PC-3 (cell line): ENCODE measurements around the gene HOXC13. TPM values are rescaled to one million over a fixed set of nuclear protein-coding genes. Genes with fewer than 3 reads are reported as not detected.

Source experiments
- ATAC-seq: fragments of 200-7000 bp; cut with Tn5 transposase; 2 replicates; pipeline ENCODE4 v1.9.1; 2020; ENCODE audit warnings: mild to moderate bottlenecking, moderate library complexity
- BruUV-seq: library from RNA; stranded (reverse); fragments of 400-500 nt; replicated peaks from 2 replicates; lab custom pipeline; 2021; lab: Mats Ljungman, UMichigan
- CTCF ChIA-PET: fragments of 300-600 bp; sonication (Branson Sonifier 250); formaldehyde crosslinking; loops from one replicate; lab custom pipeline; 2022; ENCODE audit warnings: antibody characterized with exemption; lab: Charles Lee
- POLR2A ChIA-PET: fragments of 300-600 bp; sonication (Branson Sonifier 250); formaldehyde crosslinking; loops from one replicate; lab custom pipeline; 2022; ENCODE audit warnings: antibody characterized with exemption; ENCODE audit not compliant: unreplicated experiment; lab: Charles Lee
- DNase-seq: peaks from one replicate; pipeline ENCODE4 v3.0.0-alpha.2; 2015
- H2AFZ ChIP-seq: fragments of 300-600 bp; sonication (generic); 2 replicates; pipeline ENCODE4 v1.6.0; 2016; ENCODE audit warnings: antibody characterized with exemption, low read length
- H3F3A ChIP-seq: fragments of 300-600 bp; sonication (generic); one replicate; pipeline ENCODE4 v1.6.0; 2017; ENCODE audit warnings: antibody characterized with exemption, low read length, control low read depth, mild to moderate bottlenecking; ENCODE audit not compliant: unreplicated experiment
- H3K27ac ChIP-seq: fragments of 300-600 bp; sonication (generic); 2 replicates; pipeline ENCODE4 v1.5.1; 2016; ENCODE audit warnings: mild to moderate bottlenecking, low read length
- H3K27me3 ChIP-seq: fragments of 300-600 bp; sonication (generic); 2 replicates; pipeline ENCODE4 v1.6.1; 2016; ENCODE audit warnings: low read length, mixed read lengths
- H3K36me3 ChIP-seq: fragments of 300-600 bp; sonication (generic); 2 replicates; pipeline ENCODE4 v1.6.1; 2016; ENCODE audit warnings: low read depth, mixed run types, low read length, mixed read lengths
- H3K4me1 ChIP-seq: fragments of 300-600 bp; sonication (generic); 2 replicates; pipeline ENCODE4 v1.5.1; 2016; ENCODE audit warnings: low read length; ENCODE audit not compliant: insufficient read depth
- H3K4me2 ChIP-seq: fragments of 300-600 bp; sonication (generic); 2 replicates; pipeline ENCODE4 v1.6.0; 2016; ENCODE audit warnings: low read length
- H3K4me3 ChIP-seq: fragments of 300-600 bp; sonication (generic); 2 replicates; pipeline ENCODE4 v1.5.1; 2016; ENCODE audit warnings: mild to moderate bottlenecking, low read length, mixed read lengths
- H3K79me2 ChIP-seq: fragments of 300-600 bp; sonication (generic); 2 replicates; pipeline ENCODE4 v1.6.1; 2017; ENCODE audit warnings: low read length, mixed read lengths
- H3K9ac ChIP-seq: fragments of 300-600 bp; sonication (generic); 2 replicates; pipeline ENCODE4 v1.6.0; 2016; ENCODE audit warnings: mild to moderate bottlenecking, low read length
- H3K9me2 ChIP-seq: fragments of 300-600 bp; sonication (generic); replicated peaks from 2 replicates; pipeline ENCODE4 v1.6.1; 2016; ENCODE audit warnings: mixed run types, low read length, mixed read lengths
- H3K9me3 ChIP-seq: fragments of 300-600 bp; sonication (generic); 2 replicates; pipeline ENCODE4 v1.6.1; 2016; ENCODE audit warnings: low read length, mixed read lengths
- H4K20me1 ChIP-seq: fragments of 300-600 bp; sonication (generic); 2 replicates; pipeline ENCODE4 v1.6.1; 2016; ENCODE audit warnings: low read length, mixed read lengths
- EZH2 ChIP-seq: fragments of 300-600 bp; sonication (generic); IDR thresholded peaks from one replicate; pipeline ENCODE4 v1.6.1; 2017; ENCODE audit warnings: antibody characterized with exemption, mild to moderate bottlenecking, low read length; ENCODE audit not compliant: unreplicated experiment
- EZH2phosphoT487 ChIP-seq: fragments of 300-600 bp; sonication (generic); IDR thresholded peaks from 2 replicates; pipeline ENCODE4 v1.6.1; 2018; ENCODE audit warnings: mild to moderate bottlenecking, antibody characterized with exemption, low read length, borderline replicate concordance
- intact Hi-C: fragments of 100-400 bp; cut with micrococcal nuclease; formaldehyde crosslinking; loops from 2 replicates; pipeline ENCODE4 v1.9.0; 2023
- total RNA-seq: library from RNA; depleted of rRNA; stranded (reverse); fragments of >200 nt; gene quantifications from 2 replicates; pipeline ENCODE4 v1.2.3, GENCODE V29; 2014
- TF ChIP-seq, protein P1 (sequence below): fragments of 300-600 bp; sonication (generic); conservative IDR thresholded peaks from 2 replicates; pipeline ENCODE4 v1.5.1; 2017; ENCODE audit warnings: antibody characterized with exemption, low read depth, mild to moderate bottlenecking, low read length

Gene HOXC13
- total RNA-seq, 1 experiment from 2014 or later: 9.0 TPM

DNA sequence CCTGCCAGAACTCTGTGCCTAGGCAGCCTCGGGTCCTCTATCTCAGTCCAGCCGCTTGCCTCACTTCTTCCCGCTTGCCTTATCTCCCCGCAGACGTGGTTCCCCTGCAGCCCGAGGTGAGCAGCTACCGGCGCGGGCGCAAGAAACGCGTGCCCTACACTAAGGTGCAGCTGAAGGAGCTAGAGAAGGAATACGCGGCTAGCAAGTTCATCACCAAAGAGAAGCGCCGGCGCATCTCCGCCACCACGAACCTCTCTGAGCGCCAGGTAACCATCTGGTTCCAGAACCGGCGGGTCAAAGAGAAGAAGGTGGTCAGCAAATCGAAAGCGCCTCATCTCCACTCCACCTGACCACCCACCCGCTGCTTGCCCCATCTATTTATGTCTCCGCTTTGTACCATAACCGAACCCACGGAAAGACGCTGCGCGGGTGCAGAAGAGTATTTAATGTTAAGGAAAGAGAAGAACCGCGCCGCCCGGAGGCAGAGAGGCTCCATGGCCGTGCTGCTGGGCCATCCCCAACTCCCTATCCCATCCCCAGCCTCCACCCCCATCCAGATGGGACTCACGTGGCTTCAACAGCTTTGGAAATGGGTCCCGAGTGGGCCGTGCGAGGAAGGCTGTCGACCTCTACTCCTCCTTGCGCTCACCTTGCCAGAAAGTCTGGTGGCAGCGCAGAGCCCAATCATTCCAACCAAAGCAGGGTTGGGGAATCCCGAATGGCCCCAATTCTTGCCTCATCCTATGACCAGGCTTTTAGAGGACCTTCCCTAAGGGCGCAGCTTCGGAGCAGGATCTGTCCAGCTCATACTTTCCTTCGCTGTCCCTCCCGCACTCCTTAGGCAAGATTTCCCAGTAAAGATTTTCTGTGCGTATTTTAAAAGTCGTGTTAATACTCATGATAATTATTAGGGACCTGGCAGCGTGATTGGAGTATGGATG lies 6.5 kb downstream of the HOXC13 start:
- Histone ChIP-seq H3K4me2 (no peak overlapping the region), H2AFZ (no peak overlapping the region), H3K9me2 (no peaks in the 10 kb centered on the region), H3K9ac (no peak overlapping the region), H3K4me1 (peaks cover 36% of the 10 kb centered on the region), H3K27ac (no peak overlapping the region), H3K79me2 (peaks cover 42% of the 10 kb centered on the region), H4K20me1 (no peaks in the 10 kb centered on the region), H3K9me3 (no peaks in the 10 kb centered on the region), H3K4me3 (no peak overlapping the region), H3K36me3 (peaks cover 8% of the 10 kb centered on the region; the same call in 1 of the 2 replicates), H3F3A (no peaks in the 10 kb centered on the region), H3K27me3 (no peaks in the 10 kb centered on the region)
- BruUV-seq: no TSS peak
- POLR2A ChIA-PET: no interaction called here
- intact Hi-C loops: loop anchor here (5.0 kb wide), 1 partner anchor 42 kb away; the partner anchor contains the start of gene HOXC10
- DNase-seq (no peak), ATAC-seq (no peak)
- no peak for TF ChIP-seq EZH2
- no peak for TF ChIP-seq EZH2phosphoT487
- TF ChIP-seq, protein P1, sequence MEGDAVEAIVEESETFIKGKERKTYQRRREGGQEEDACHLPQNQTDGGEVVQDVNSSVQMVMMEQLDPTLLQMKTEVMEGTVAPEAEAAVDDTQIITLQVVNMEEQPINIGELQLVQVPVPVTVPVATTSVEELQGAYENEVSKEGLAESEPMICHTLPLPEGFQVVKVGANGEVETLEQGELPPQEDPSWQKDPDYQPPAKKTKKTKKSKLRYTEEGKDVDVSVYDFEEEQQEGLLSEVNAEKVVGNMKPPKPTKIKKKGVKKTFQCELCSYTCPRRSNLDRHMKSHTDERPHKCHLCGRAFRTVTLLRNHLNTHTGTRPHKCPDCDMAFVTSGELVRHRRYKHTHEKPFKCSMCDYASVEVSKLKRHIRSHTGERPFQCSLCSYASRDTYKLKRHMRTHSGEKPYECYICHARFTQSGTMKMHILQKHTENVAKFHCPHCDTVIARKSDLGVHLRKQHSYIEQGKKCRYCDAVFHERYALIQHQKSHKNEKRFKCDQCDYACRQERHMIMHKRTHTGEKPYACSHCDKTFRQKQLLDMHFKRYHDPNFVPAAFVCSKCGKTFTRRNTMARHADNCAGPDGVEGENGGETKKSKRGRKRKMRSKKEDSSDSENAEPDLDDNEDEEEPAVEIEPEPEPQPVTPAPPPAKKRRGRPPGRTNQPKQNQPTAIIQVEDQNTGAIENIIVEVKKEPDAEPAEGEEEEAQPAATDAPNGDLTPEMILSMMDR: no peak
- CTCF ChIA-PET: no interaction called here

GRCh38 chr12:53947743-53948142 lies 9.1 kb downstream of the HOXC13 start:
- no TSS peak for BruUV-seq
- ATAC-seq (no peak), DNase-seq (no peak)
- H3K4me3 ChIP-seq: no peak overlapping the region
- H3K4me2 ChIP-seq: no peak overlapping the region
- no peaks in the 10 kb centered on the region for H3K27me3 ChIP-seq
- TF ChIP-seq EZH2: no peak
- no peak for TF ChIP-seq EZH2phosphoT487
- TF ChIP-seq, protein P1: no peak
- H3K4me1 ChIP-seq: peaks cover 21% of the 10 kb centered on the region
- H3K9me2 ChIP-seq: no peaks in the 10 kb centered on the region
- H3K9me3 ChIP-seq: no peaks in the 10 kb centered on the region
- no peaks in the 10 kb centered on the region for H3F3A ChIP-seq
- ChIA-PET CTCF (no interaction called here), POLR2A (no interaction called here)
- intact Hi-C loops: no loop called here
- no peaks in the 10 kb centered on the region for H4K20me1 ChIP-seq
- peaks cover 8% of the 10 kb centered on the region; the same call in 1 of the 2 replicates for H3K36me3 ChIP-seq
- H3K27ac ChIP-seq: no peak overlapping the region
- H2AFZ ChIP-seq: no peak overlapping the region
- H3K9ac ChIP-seq: no peak overlapping the region
- peaks cover 18% of the 10 kb centered on the region for H3K79me2 ChIP-seq
